AG09319 (cell line): ENCODE results near the gene CFAP107.

Source experiments
- DNase-seq: peaks from one replicate; pipeline ENCODE4 v3.0.0-alpha.2; 2010; ENCODE audit warnings: low read depth; ENCODE audit errors: extremely low read depth
- TF ChIP-seq, protein P1 (sequence below): IDR thresholded peaks from 2 replicates; pipeline ENCODE4 v1.5.1; 2011; ENCODE audit warnings: low read depth, mild to moderate bottlenecking, inconsistent platforms, low read length, moderate library complexity

The CFAP107 gene

GRCh38 chr1:12770620-12771019 lies 24.6 kb downstream of the CFAP107 start:
- DNase-seq, result no peak
- TF ChIP-seq, protein P1, sequence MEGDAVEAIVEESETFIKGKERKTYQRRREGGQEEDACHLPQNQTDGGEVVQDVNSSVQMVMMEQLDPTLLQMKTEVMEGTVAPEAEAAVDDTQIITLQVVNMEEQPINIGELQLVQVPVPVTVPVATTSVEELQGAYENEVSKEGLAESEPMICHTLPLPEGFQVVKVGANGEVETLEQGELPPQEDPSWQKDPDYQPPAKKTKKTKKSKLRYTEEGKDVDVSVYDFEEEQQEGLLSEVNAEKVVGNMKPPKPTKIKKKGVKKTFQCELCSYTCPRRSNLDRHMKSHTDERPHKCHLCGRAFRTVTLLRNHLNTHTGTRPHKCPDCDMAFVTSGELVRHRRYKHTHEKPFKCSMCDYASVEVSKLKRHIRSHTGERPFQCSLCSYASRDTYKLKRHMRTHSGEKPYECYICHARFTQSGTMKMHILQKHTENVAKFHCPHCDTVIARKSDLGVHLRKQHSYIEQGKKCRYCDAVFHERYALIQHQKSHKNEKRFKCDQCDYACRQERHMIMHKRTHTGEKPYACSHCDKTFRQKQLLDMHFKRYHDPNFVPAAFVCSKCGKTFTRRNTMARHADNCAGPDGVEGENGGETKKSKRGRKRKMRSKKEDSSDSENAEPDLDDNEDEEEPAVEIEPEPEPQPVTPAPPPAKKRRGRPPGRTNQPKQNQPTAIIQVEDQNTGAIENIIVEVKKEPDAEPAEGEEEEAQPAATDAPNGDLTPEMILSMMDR, result no peak

DNA sequence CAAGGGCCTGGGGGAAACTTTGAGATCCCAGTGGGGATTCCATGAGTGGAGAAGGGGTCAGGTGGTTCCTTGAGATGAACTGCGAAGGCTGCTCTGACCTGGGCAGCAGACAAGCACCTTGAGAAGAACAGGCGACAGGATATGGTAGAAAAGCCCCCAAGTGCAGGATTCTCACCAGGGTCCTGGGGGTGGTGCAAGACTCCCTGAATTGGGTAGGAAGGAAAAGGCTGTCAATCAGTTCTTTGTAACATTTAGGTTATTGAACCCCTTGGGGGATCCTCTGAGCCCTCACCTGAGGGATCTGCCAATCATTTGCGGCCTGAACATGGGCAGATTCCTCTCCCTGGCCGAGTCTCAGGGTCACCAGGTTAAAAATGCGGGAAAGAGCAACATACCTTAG lies 25.2 kb downstream of the CFAP107 start:
- DNase-seq, result no peak
- TF ChIP-seq, protein P1, result no peak

- TF ChIP-seq, protein P1, result no peak
- no peak for DNase-seq
These were observed 26.5 kb downstream of the CFAP107 start for GRCh38 chr1:12772520-12772919.

GRCh38 chr1:12773438-12773837 lies 27.4 kb downstream of the CFAP107 start, which contains the start of gene PRAMEF12:
Gene PRAMEF12, plus strand, starts transcription at chr1:12773738. Its CDS starts 1,130 bp downstream, at chr1:12774868.
- TF ChIP-seq, protein P1, result no peak

GRCh38 chr1:12774801-12775345 lies 28.9 kb downstream of the CFAP107 start:
- DNase-seq, result no peak
- TF ChIP-seq, protein P1, result no peak

More at GRCh38 chr1:12773438-12773837, 27.4 kb downstream of the CFAP107 start, which contains the start of gene PRAMEF12:
- no peak for DNase-seq

DNA sequence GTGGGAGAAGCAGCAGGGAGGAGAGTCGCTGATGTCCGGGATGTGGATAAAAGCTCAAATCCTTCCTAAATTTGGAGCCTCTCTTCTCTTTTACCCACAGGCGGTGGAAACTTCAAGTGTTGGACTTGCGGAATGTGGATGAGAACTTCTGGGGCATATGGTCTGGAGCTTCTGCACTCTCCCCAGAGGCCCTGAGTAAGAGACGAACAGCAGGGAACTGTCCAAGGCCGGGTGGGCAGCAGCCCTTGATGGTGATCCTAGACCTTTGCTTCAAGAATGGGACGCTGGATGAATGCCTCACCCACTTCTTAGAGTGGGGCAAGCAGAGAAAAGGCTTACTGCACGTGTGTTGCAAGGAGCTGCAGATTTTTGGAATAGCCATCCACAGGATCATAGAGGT lies 29.4 kb downstream of the CFAP107 start:
- TF ChIP-seq, protein P1, result no peak
- DNase-seq, result no peak

DNA sequence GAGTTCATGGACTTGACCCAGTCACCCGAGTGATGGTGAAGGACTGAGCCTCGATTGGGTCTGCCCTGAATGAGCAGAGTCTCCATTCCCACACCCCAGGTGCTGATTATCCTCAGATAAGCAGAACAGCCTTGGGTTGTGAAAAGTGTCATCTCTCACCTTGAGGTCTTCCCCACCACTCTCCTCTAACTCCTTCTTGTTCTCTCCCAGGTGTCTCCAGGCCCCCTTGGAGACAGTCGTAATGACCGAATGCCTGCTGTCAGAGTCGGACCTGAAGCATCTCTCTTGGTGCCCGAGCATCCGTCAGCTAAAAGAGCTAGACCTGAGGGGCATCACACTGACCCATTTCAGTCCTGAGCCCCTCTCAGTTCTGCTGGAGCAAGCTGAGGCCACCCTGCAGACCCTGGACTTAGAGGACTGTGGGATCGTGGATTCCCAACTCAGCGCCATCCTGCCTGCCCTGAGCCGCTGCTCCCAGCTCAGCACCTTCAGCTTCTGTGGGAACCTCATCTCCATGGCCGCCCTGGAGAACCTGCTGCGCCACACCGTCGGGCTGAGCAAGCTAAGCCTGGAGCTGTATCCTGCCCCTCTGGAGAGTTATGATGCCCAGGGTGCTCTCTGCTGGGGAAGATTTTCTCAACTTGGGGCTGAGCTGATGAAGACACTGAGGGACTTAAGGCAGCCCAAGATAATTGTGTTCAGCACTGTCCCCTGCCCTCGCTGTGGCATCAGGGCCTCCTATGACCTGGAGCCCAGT lies 31.0 kb downstream of the CFAP107 start:
- TF ChIP-seq, protein P1, result no peak
- no peak for DNase-seq
